ENCODE results near the gene THRB. TPM values are rescaled to one million over a fixed set of nuclear protein-coding genes. Genes with fewer than 3 reads are reported as not detected.

THRB gene
- total RNA-seq, 5 donors from 2014 or later (not counting 1 experiment from before 2014, with no cell fraction given): 0.03 to 0.29 (median 0.19) TPM; not detected in 2

DNA sequence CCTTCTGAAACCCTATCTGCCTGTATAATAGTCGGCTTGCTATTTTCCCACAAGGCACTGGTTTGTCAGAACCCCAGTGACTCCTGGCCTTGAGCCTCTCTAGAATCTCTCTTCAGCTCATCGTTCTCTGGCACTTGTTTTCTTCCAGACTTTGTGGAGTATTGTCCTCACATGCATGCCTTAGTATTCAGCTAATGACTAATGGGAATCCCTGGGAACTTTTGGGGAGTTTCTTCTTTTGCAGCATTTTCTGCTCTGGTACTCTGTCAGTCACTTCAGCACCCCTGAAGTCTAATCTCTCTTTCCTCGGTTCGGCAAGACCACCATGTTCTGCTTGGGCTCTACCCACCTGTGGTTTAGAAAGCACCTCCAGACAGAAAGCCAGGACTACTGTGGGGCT, 35.8 kb upstream of the THRB start:
- Histone ChIP-seq H3K4me1 (ENCODE audit: control insufficient read depth in 1 of 2, extremely low read depth in 1 of 2, insufficient read depth in 2 of 2, low read length in 2 of 2) (no peaks in the 10 kb centered on the region), H3K27me3 (replicated peaks in 1 of 2; ENCODE audit: control insufficient read depth in 2 of 2, extremely low read depth in 1 of 2, insufficient read depth in 2 of 2, low read length in 1 of 2) (no peaks in the 10 kb centered on the region), H3K4me3 (ENCODE audit: control insufficient read depth in 1 of 2, extremely low read depth in 1 of 2, low read length in 1 of 2) (no peak overlapping the region), H3K36me3 (ENCODE audit: control insufficient read depth in 2 of 2, extremely low read depth in 1 of 2, insufficient read depth in 1 of 2, low read length in 1 of 2) (no peaks in the 10 kb centered on the region), H3K27ac (ENCODE audit: low read length) (no peak overlapping the region), H3K9me3 (no peaks in the 10 kb centered on the region)
- Mint-ChIP-seq H3K27ac (no peak overlapping the region), H3K4me3 (no peak overlapping the region), H3K9me3 (peaks cover 0 to 3% (median 0%) of the 10 kb centered on the region in 3 donors), H3K4me1 (no peaks in the 10 kb centered on the region), H3K27me3 (no peaks in the 10 kb centered on the region), H3K36me3 (no peaks in the 10 kb centered on the region)
- no peak for DNase-seq
- ChIA-PET POLR2A (no interaction called here), CTCF (no interaction called here)
- no peak for ATAC-seq (replicated peaks in 1 of 4)
- 67% methylated on average over 3 of the region's 4 CpGs for WGBS (ENCODE audit: insufficient coverage)

DNA sequence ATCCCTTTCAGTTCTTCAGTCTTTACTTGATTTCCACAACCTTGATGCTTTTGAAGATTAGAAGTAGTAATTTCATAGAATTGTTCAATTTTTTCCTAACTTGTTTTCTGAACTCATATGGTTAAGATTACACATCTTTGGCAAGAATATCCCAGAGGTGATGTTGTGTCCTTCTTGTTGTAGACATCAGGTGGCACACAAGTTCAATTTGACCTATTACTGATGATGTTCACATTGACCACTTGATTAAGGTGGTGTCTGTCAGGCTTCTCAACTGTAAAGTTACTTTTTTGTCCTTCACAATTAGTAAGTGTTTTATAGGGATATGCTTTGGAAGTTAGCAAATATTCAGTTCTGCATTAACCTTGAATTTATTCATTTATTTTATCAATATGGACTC, 34.6 kb upstream of the THRB start:
- Histone ChIP-seq H3K27me3 (replicated peaks in 1 of 2; ENCODE audit: control insufficient read depth in 2 of 2, extremely low read depth in 1 of 2, insufficient read depth in 2 of 2, low read length in 1 of 2) (no peaks in the 10 kb centered on the region), H3K36me3 (ENCODE audit: control insufficient read depth in 2 of 2, extremely low read depth in 1 of 2, insufficient read depth in 1 of 2, low read length in 1 of 2) (no peaks in the 10 kb centered on the region), H3K4me1 (ENCODE audit: control insufficient read depth in 1 of 2, extremely low read depth in 1 of 2, insufficient read depth in 2 of 2, low read length in 2 of 2) (no peaks in the 10 kb centered on the region), H3K9me3 (no peaks in the 10 kb centered on the region), H3K4me3 (ENCODE audit: control insufficient read depth in 1 of 2, extremely low read depth in 1 of 2, low read length in 1 of 2) (no peak overlapping the region), H3K27ac (ENCODE audit: low read length) (no peak overlapping the region)
- Mint-ChIP-seq H3K27me3 (no peaks in the 10 kb centered on the region), H3K27ac (no peak overlapping the region), H3K4me1 (no peaks in the 10 kb centered on the region), H3K36me3 (no peaks in the 10 kb centered on the region), H3K4me3 (no peak overlapping the region), H3K9me3 (peaks cover 0 to 5% (median 0%) of the 10 kb centered on the region in 3 donors)
- ChIA-PET POLR2A (no interaction called here), CTCF (no interaction called here)
- ATAC-seq (replicated peaks in 1 of 4) (no peak), DNase-seq (no peak)

DNA sequence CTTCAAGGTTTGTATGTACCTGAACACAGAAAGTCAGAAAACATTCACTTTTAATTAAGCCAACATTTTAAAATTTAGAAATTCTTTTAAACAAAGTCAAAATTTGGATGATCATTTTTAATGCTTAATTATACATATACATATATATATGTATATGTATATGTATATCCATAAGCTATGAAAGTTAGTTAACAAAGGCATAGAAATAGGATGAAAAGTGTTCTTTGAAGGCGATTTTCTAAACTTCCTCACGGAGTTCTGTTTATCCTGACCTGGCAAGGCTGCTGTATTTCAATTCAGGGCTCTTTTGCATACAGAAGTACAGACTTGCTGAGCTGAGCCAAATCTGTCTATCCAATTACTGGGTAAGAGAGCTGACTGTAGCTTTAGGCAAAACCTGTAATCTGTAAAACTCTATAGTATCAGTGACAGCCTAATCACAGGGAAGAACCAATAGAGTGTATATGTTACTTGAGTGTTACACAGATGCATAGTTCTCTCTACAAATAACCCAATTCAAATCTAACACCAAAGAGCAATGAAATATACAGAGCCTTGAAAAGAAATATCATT, 32.1 kb upstream of the THRB start:
- H3K9me3 Mint-ChIP-seq: peaks cover 0 to 3% (median 0%) of the 10 kb centered on the region in 3 donors
- DNase-seq (no peak), ATAC-seq (replicated peaks in 1 of 4) (no peak)
- H3K27me3 Mint-ChIP-seq: peaks cover 10 to 15% of the 10 kb centered on the region in 2 donors
- H3K4me1 ChIP-seq (ENCODE audit: control insufficient read depth in 1 of 2, extremely low read depth in 1 of 2, insufficient read depth in 2 of 2, low read length in 2 of 2): no peaks in the 10 kb centered on the region
- 60% methylated on average over 1 of the region's 2 CpGs for WGBS (ENCODE audit: insufficient coverage)
- H3K36me3 Mint-ChIP-seq: no peaks in the 10 kb centered on the region
- H3K27me3 ChIP-seq (replicated peaks in 1 of 2; ENCODE audit: control insufficient read depth in 2 of 2, extremely low read depth in 1 of 2, insufficient read depth in 2 of 2, low read length in 1 of 2): peaks cover 0 to 7% of the 10 kb centered on the region in 2 experiments
- H3K27ac ChIP-seq (ENCODE audit: low read length): no peak overlapping the region
- POLR2A ChIA-PET: no interaction called here
- H3K4me3 Mint-ChIP-seq: no peak overlapping the region
- no peaks in the 10 kb centered on the region for H3K36me3 ChIP-seq (ENCODE audit: control insufficient read depth in 2 of 2, extremely low read depth in 1 of 2, insufficient read depth in 1 of 2, low read length in 1 of 2)
- H3K27ac Mint-ChIP-seq: no peak overlapping the region
- CTCF ChIA-PET: no interaction called here
- no peaks in the 10 kb centered on the region for H3K9me3 ChIP-seq
- H3K4me1 Mint-ChIP-seq: no peaks in the 10 kb centered on the region
- no peak overlapping the region for H3K4me3 ChIP-seq (ENCODE audit: control insufficient read depth in 1 of 2, extremely low read depth in 1 of 2, low read length in 1 of 2)

DNA sequence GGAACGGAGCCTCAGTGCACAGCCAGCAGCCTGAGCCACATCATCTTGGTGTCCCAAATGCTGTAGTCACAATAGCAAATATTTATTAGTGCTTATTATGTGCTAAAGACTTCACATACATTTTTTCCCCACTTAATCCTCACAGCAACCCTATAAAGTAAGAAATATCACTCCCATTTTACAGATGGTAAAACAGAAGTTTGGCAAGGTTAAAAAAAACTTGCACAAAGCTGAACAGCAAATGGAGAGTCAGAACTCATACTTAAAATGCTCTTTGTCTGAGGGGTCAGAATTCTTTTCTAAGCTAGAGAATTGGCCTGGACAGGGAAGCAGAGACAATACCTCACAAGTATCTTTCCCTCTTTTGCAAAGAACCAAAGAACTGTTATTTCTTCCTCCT, 30.9 kb upstream of the THRB start:
- peaks cover 0 to 4% (median 2%) of the 10 kb centered on the region in 3 donors for H3K4me1 Mint-ChIP-seq
- peaks cover 15 to 22% of the 10 kb centered on the region in 2 donors for H3K27me3 Mint-ChIP-seq
- no peaks in the 10 kb centered on the region for H3K36me3 Mint-ChIP-seq
- ChIA-PET POLR2A (no interaction called here), CTCF (no interaction called here)
- no peak overlapping the region for H3K4me3 Mint-ChIP-seq
- H3K27ac Mint-ChIP-seq: no peak overlapping the region
- WGBS (ENCODE audit: insufficient coverage): no CpG with 5 or more reads among the region's 1 CpG
- peaks cover 2 to 14% of the 10 kb centered on the region in 2 experiments for H3K27me3 ChIP-seq (replicated peaks in 1 of 2; ENCODE audit: control insufficient read depth in 2 of 2, extremely low read depth in 1 of 2, insufficient read depth in 2 of 2, low read length in 1 of 2)
- no peak overlapping the region for H3K4me3 ChIP-seq (ENCODE audit: control insufficient read depth in 1 of 2, extremely low read depth in 1 of 2, low read length in 1 of 2)
- H3K9me3 ChIP-seq: no peaks in the 10 kb centered on the region
- peaks cover 0 to 3% (median 0%) of the 10 kb centered on the region in 3 donors for H3K9me3 Mint-ChIP-seq
- H3K4me1 ChIP-seq (ENCODE audit: control insufficient read depth in 1 of 2, extremely low read depth in 1 of 2, insufficient read depth in 2 of 2, low read length in 2 of 2): no peaks in the 10 kb centered on the region
- no peak for ATAC-seq (replicated peaks in 1 of 4)
- no peak overlapping the region for H3K27ac ChIP-seq (ENCODE audit: low read length)
- no peak for DNase-seq
- H3K36me3 ChIP-seq (ENCODE audit: control insufficient read depth in 2 of 2, extremely low read depth in 1 of 2, insufficient read depth in 1 of 2, low read length in 1 of 2): no peaks in the 10 kb centered on the region

DNA sequence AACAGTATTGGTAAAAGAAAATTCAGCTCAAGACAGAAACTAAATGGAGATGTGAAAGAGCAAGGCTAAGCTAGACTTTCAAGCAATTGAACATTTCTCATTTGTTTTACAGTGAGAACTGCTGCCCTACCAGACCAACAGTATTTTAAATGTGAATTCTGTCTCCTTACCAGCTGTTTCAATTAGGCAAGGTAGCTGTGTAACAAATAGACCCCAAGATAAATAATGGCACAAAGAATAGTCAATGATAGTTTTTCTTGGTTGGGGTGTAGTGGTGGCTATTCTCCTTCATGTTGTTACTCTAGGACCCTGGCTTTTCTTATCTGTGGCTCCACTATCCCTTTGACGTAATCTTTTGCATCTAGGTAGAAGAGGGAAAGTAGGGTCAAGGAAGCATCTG, 30.4 kb upstream of the THRB start:
- H3K27ac ChIP-seq (ENCODE audit: low read length): no peak overlapping the region
- Mint-ChIP-seq H3K9me3 (peaks cover 0 to 3% (median 0%) of the 10 kb centered on the region in 3 donors), H3K4me1 (peaks cover 0 to 4% (median 2%) of the 10 kb centered on the region in 3 donors), H3K4me3 (no peak overlapping the region), H3K36me3 (no peaks in the 10 kb centered on the region), H3K27ac (no peak overlapping the region), H3K27me3 (peaks cover 20 to 26% of the 10 kb centered on the region in 2 donors)
- no CpG with 5 or more reads among the region's 1 CpG for WGBS (ENCODE audit: insufficient coverage)
- ATAC-seq (replicated peaks in 1 of 4) (no peak), DNase-seq (no peak)
- H3K9me3 ChIP-seq: no peaks in the 10 kb centered on the region
- H3K4me3 ChIP-seq (ENCODE audit: control insufficient read depth in 1 of 2, extremely low read depth in 1 of 2, low read length in 1 of 2): no peak overlapping the region
- POLR2A ChIA-PET: no interaction called here
- CTCF ChIA-PET: no interaction called here
- no peaks in the 10 kb centered on the region for H3K4me1 ChIP-seq (ENCODE audit: control insufficient read depth in 1 of 2, extremely low read depth in 1 of 2, insufficient read depth in 2 of 2, low read length in 2 of 2)
- H3K36me3 ChIP-seq (ENCODE audit: control insufficient read depth in 2 of 2, extremely low read depth in 1 of 2, insufficient read depth in 1 of 2, low read length in 1 of 2): no peaks in the 10 kb centered on the region
- H3K27me3 ChIP-seq (replicated peaks in 1 of 2; ENCODE audit: control insufficient read depth in 2 of 2, extremely low read depth in 1 of 2, insufficient read depth in 2 of 2, low read length in 1 of 2): peaks cover 2 to 14% of the 10 kb centered on the region in 2 experiments

- no peaks in the 10 kb centered on the region for H3K36me3 ChIP-seq (ENCODE audit: control insufficient read depth in 2 of 2, extremely low read depth in 1 of 2, insufficient read depth in 1 of 2, low read length in 1 of 2)
- H3K27ac Mint-ChIP-seq: no peak overlapping the region
- H3K27ac ChIP-seq (ENCODE audit: low read length): no peak overlapping the region
- ATAC-seq (replicated peaks in 1 of 4): no peak
- peaks cover 0 to 3% (median 0%) of the 10 kb centered on the region in 3 donors for H3K9me3 Mint-ChIP-seq
- peaks cover 0 to 4% (median 2%) of the 10 kb centered on the region in 3 donors for H3K4me1 Mint-ChIP-seq
- peaks cover 2 to 15% of the 10 kb centered on the region in 2 experiments for H3K27me3 ChIP-seq (replicated peaks in 1 of 2; ENCODE audit: control insufficient read depth in 2 of 2, extremely low read depth in 1 of 2, insufficient read depth in 2 of 2, low read length in 1 of 2)
- H3K9me3 ChIP-seq: no peaks in the 10 kb centered on the region
- no peak overlapping the region for H3K4me3 Mint-ChIP-seq
- DNase-seq: no peak
- no peaks in the 10 kb centered on the region for H3K36me3 Mint-ChIP-seq
- WGBS (ENCODE audit: insufficient coverage): no CpG with 5 or more reads among the region's 3 CpGs
- H3K4me1 ChIP-seq (ENCODE audit: control insufficient read depth in 1 of 2, extremely low read depth in 1 of 2, insufficient read depth in 2 of 2, low read length in 2 of 2): no peaks in the 10 kb centered on the region
- H3K4me3 ChIP-seq (ENCODE audit: control insufficient read depth in 1 of 2, extremely low read depth in 1 of 2, low read length in 1 of 2): no peak overlapping the region
- ChIA-PET POLR2A (interaction anchor here in 1 of 2 donors (0.7 kb wide), 1 partner anchor 319 kb away, joined by 3 read pairs; no protein-coding TSS in a partner anchor), CTCF (no interaction called here)
- peaks cover 29 to 35% of the 10 kb centered on the region in 2 donors for H3K27me3 Mint-ChIP-seq
These were observed 29.5 kb upstream of the THRB start for GRCh38 chr3:24523988-24524727.
